HEK293T (cell line): ENCODE results near the gene MB.

ENCODE experiments used
- BHLHE40 ChIP-seq: fragments of 450-650 bp; IDR thresholded peaks from 2 replicates; pipeline ENCODE4 v1.6.1; 2016; ENCODE audit warnings: mild to moderate bottlenecking, moderate library complexity, borderline replicate concordance
- FOXK2 ChIP-seq: fragments of 450-650 bp; IDR thresholded peaks from 2 replicates; pipeline ENCODE4 v1.6.1; 2016; ENCODE audit warnings: mild to moderate bottlenecking
- FOXM1 ChIP-seq: fragments of 450-650 bp; IDR thresholded peaks from 2 replicates; pipeline ENCODE4 v1.6.1; 2017; ENCODE audit warnings: mild to moderate bottlenecking, borderline replicate concordance
- HDGF ChIP-seq: fragments of 450-650 bp; IDR thresholded peaks from 2 replicates; pipeline ENCODE4 v1.6.1; 2017; ENCODE audit warnings: antibody characterized with exemption, borderline replicate concordance
- TF ChIP-seq, protein P1 (sequence below): fragments of 450-650 bp; IDR thresholded peaks from 2 replicates; pipeline ENCODE4 v1.6.1; 2016

DNA sequence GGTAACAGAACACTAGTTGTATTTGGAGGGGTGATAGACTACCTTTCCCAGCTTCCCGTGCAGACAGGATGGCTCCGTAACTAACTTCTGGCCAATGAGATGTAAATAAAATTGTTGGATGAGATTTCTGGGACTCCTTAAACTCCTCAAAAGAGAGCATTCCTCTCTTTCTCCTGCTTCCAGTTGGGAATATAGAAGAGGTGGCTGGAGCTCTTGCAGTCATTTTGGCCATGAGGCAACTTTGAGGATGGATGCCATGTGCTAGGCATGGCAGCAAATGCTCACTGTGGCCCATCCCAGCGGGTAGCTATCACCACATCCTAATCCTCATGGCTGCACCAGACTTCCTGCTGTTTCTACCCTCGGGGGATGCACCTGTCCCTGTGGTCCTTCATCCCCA is 7.4 kb downstream of the MB start:
- TF ChIP-seq HDGF (no peak), FOXK2 (no peak), BHLHE40 (no peak), FOXM1 (no peak)
- TF ChIP-seq, protein P1, sequence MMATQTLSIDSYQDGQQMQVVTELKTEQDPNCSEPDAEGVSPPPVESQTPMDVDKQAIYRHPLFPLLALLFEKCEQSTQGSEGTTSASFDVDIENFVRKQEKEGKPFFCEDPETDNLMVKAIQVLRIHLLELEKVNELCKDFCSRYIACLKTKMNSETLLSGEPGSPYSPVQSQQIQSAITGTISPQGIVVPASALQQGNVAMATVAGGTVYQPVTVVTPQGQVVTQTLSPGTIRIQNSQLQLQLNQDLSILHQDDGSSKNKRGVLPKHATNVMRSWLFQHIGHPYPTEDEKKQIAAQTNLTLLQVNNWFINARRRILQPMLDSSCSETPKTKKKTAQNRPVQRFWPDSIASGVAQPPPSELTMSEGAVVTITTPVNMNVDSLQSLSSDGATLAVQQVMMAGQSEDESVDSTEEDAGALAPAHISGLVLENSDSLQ: no peak
